Endothelial cell (in vitro differentiated cells): Measurements from ENCODE around the gene COTL1. TPM values are rescaled to one million over a fixed set of nuclear protein-coding genes. Genes with fewer than 3 reads are reported as not detected.
"Not testable (repeated sequence)": the region's sequence is repeated elsewhere in the genome, so short reads cannot be mapped to it uniquely, and the experiment has no call there.

Experiments
- DNase-seq: peaks from one replicate; pipeline ENCODE4 v3.0.0; 2021; ENCODE audit warnings: low spot score
- H3K27ac Mint-ChIP-seq: one replicate; pipeline ENCODE4 v1.8.0; 2021; ENCODE audit warnings: mixed read lengths, inconsistent platforms; ENCODE audit not compliant: unreplicated experiment
- H3K27me3 Mint-ChIP-seq: one replicate; pipeline ENCODE4 v1.8.0; 2021; ENCODE audit warnings: mild to moderate bottlenecking, moderate library complexity, mixed read lengths, inconsistent platforms; ENCODE audit not compliant: unreplicated experiment
- H3K36me3 Mint-ChIP-seq: one replicate; pipeline ENCODE4 v1.8.0; 2021; ENCODE audit warnings: mild to moderate bottlenecking, low read depth, mixed read lengths, inconsistent platforms; ENCODE audit not compliant: unreplicated experiment
- H3K4me1 Mint-ChIP-seq: one replicate; pipeline ENCODE4 v1.8.0; 2021; ENCODE audit warnings: mild to moderate bottlenecking, mixed read lengths, inconsistent platforms; ENCODE audit not compliant: unreplicated experiment
- H3K4me3 Mint-ChIP-seq: one replicate; pipeline ENCODE4 v1.8.0; 2021; ENCODE audit warnings: mild to moderate bottlenecking, mixed read lengths, inconsistent platforms; ENCODE audit not compliant: unreplicated experiment
- H3K9me3 Mint-ChIP-seq: one replicate; pipeline ENCODE4 v1.8.0; 2021; ENCODE audit warnings: mixed read lengths, inconsistent platforms; ENCODE audit not compliant: unreplicated experiment
- CTCF ChIP-seq: fragments of 200-600 bp; sonication (generic); IDR thresholded peaks from one replicate; pipeline ENCODE4 v1.5.0; 2021; ENCODE audit warnings: antibody characterized with exemption; ENCODE audit not compliant: unreplicated experiment
- total RNA-seq: library from RNA; stranded (reverse); fragmentation: NEBNext Ultra II Directional; extraction: Animal tissue kit (Norgen Biotek cat#: 25700); gene quantifications from one replicate; pipeline ENCODE4 v1.2.1, GENCODE V29; 2021; ENCODE audit not compliant: unreplicated experiment

Gene COTL1
- total RNA-seq, 1 donor from 2014 or later: 87.3 TPM

DNA sequence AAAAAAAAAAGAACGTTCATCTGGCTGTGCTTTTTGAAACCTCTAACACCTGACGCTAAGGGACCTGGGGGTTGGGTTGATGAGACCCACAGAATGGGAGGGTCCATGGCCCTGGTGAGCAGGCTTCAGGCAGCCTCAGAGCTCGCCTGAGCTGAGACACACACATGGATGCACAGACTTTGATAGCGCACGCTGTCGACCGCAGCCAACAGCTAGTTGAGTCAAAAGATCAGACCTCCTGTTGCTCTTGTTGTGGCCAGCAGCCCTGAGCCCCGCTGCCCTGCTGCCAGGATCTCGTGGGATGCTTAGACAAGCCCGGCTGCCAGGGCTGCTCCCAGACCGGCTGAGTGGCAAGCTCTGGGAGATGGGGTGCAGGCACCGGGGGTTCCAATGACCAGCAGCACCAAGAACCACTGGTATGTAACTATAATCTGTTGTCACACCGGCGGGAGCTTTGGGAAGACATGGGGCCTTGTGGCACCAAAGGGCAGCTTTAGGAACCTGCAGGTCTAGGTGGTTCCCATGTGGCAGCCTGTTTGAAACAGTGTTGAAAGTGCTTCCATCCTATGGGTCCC lies 93.4 kb downstream of the COTL1 start:
- TF ChIP-seq CTCF: no peak
- Mint-ChIP-seq H3K27me3 (peaks cover 9% of the 10 kb centered on the region), H3K9me3 (peaks cover 5% of the 10 kb centered on the region), H3K27ac (no peak overlapping the region), H3K4me1 (peaks cover 15% of the 10 kb centered on the region), H3K36me3 (peaks cover 5% of the 10 kb centered on the region), H3K4me3 (no peak overlapping the region)
- no peak for DNase-seq

DNA sequence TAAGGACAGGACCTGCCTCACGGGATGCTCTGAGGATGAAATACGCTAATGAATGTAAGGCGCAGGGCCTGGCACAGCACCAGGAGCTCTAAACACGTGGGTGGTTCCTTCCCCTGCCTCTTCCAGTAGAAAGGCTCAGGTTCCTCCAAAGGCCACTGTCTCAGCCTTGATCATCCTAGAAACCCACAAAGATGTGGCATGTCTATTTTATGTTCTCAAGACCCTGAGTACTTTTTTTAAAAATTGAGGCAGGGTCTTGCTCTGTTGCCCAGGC lies 96.4 kb downstream of the COTL1 start:
- no peak overlapping the region for H3K4me3 Mint-ChIP-seq

GRCh38 chr16:84520725-84521496 lies 97.0 kb downstream of the COTL1 start:
- Mint-ChIP-seq H3K27me3 (peaks cover 6% of the 10 kb centered on the region), H3K4me1 (peaks cover 5% of the 10 kb centered on the region), H3K36me3 (no peaks in the 10 kb centered on the region), H3K9me3 (no peaks in the 10 kb centered on the region), H3K27ac (no peak overlapping the region), H3K4me3 (no peak overlapping the region)
- no peak for DNase-seq
- no peak for TF ChIP-seq CTCF

More for the DNA sequence above, 96.4 kb downstream of the COTL1 start:
- H3K27me3 Mint-ChIP-seq: peaks cover 6% of the 10 kb centered on the region
- no peaks in the 10 kb centered on the region for H3K36me3 Mint-ChIP-seq
- no peak for DNase-seq
- no peak for TF ChIP-seq CTCF
- H3K27ac Mint-ChIP-seq: no peak overlapping the region
- peaks cover 6% of the 10 kb centered on the region for H3K4me1 Mint-ChIP-seq
- H3K9me3 Mint-ChIP-seq: no peaks in the 10 kb centered on the region

- Mint-ChIP-seq H3K36me3 (no peaks in the 10 kb centered on the region), H3K27ac (no peak overlapping the region), H3K4me3 (no peak overlapping the region), H3K27me3 (peaks cover 4% of the 10 kb centered on the region), H3K9me3 (no peaks in the 10 kb centered on the region), H3K4me1 (no peaks in the 10 kb centered on the region)
- no peak for DNase-seq
- no peak for TF ChIP-seq CTCF
Measured at GRCh38 chr16:84519855-84520254, 98.0 kb downstream of the COTL1 start.

DNA sequence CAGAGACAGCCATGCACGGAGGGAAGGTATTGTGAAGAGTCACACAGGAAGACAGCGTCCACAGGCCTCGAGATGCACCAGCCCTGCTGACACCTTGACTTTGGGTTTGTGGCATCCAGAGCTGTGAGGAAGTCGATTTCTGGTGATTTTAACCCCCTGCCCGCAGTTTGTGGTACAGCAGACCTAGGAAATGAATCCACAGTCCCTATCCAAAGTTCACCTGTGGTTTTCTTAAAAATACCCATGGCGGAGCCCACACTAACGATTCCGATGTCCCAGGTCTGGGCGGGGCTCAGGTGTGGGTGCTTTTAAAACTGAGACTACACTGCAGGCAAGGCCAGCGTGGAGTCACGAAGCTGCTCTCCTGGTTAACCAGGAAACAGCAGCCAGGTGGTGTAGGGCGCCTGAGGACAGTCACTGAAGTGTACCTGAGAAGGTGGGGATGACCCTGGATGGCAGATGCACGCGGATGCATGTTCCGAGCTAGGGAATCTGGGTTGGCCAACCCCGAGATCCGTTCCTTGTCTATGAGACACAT lies 99.0 kb downstream of the COTL1 start:
- TF ChIP-seq CTCF: no peak
- Mint-ChIP-seq H3K27ac (no peak overlapping the region), H3K4me3 (no peak overlapping the region), H3K9me3 (no peaks in the 10 kb centered on the region), H3K36me3 (no peaks in the 10 kb centered on the region), H3K27me3 (peaks cover 3% of the 10 kb centered on the region), H3K4me1 (no peaks in the 10 kb centered on the region)
- DNase-seq: no peak

- H3K36me3 Mint-ChIP-seq, H3K9me3 Mint-ChIP-seq, H3K4me1 Mint-ChIP-seq, DNase-seq, H3K27me3 Mint-ChIP-seq, H3K27ac Mint-ChIP-seq, H3K4me3 Mint-ChIP-seq: not testable (repeated sequence)
Measured at GRCh38 chr16:84518220-84518619, 99.7 kb downstream of the COTL1 start.
